GM23338 (cell line): ENCODE results near the gene ENTPD1. TPM values are rescaled to one million over a fixed set of nuclear protein-coding genes. Genes with fewer than 3 reads are reported as not detected.

ENCODE experiments used
- ATAC-seq: fragments of 200-7000 bp; cut with Tn5 transposase; 3 replicates; pipeline ENCODE4 v1.9.1; 2020
- DNase-seq: peaks from one replicate; pipeline ENCODE4 v3.0.0-alpha.2; 2015; ENCODE audit warnings: low spot score
- H2AFZ ChIP-seq: fragments of 200-600 bp; sonication (generic); 2 replicates; pipeline ENCODE4 v1.8.0; 2016; ENCODE audit warnings: antibody characterized with exemption, mild to moderate bottlenecking, moderate library complexity
- H3F3A ChIP-seq: fragments of 200-600 bp; sonication (generic); replicated peaks from 2 replicates; pipeline ENCODE4 v1.8.0; 2017; ENCODE audit warnings: antibody characterized with exemption, mixed run types, low read depth
- H3K27ac ChIP-seq: fragments of 200-600 bp; sonication (generic); 2 replicates; pipeline ENCODE4 v1.6.1; 2016; ENCODE audit warnings: low read depth
- H3K27me3 ChIP-seq: fragments of 200-600 bp; sonication (generic); 2 replicates; pipeline ENCODE4 v1.8.0; 2016; ENCODE audit warnings: mild to moderate bottlenecking, mixed run types, moderate library complexity; ENCODE audit not compliant: insufficient read depth
- H3K36me3 ChIP-seq: fragments of 200-600 bp; sonication (generic); 2 replicates; pipeline ENCODE4 v1.8.0; 2016; ENCODE audit warnings: mild to moderate bottlenecking; ENCODE audit not compliant: insufficient read depth
- H3K4me1 ChIP-seq: fragments of 200-600 bp; sonication (generic); 2 replicates; pipeline ENCODE4 v1.8.0; 2016; ENCODE audit warnings: mild to moderate bottlenecking, moderate library complexity; ENCODE audit not compliant: insufficient read depth
- H3K4me2 ChIP-seq: fragments of 200-600 bp; sonication (generic); 2 replicates; pipeline ENCODE4 v1.7.1; 2017; ENCODE audit warnings: mixed run types
- H3K4me3 ChIP-seq: fragments of 200-600 bp; sonication (generic); 2 replicates; pipeline ENCODE4 v1.6.1; 2016; ENCODE audit warnings: mixed run types
- H3K79me2 ChIP-seq: fragments of 200-600 bp; sonication (generic); replicated peaks from 2 replicates; pipeline ENCODE4 v1.8.0; 2017; ENCODE audit warnings: mild to moderate bottlenecking; ENCODE audit not compliant: insufficient read depth
- H3K9me2 ChIP-seq: fragments of 200-600 bp; sonication (generic); 2 replicates; pipeline ENCODE4 v1.8.0; 2017; ENCODE audit not compliant: insufficient read depth
- H4K20me1 ChIP-seq: fragments of 200-600 bp; sonication (generic); replicated peaks from 2 replicates; pipeline ENCODE4 v1.8.0; 2017; ENCODE audit warnings: mild to moderate bottlenecking; ENCODE audit not compliant: insufficient read depth
- H3K27ac Mint-ChIP-seq: 2 replicates; pipeline ENCODE4 v1.8.0; 2020; ENCODE audit warnings: inconsistent platforms, mild to moderate bottlenecking, moderate library complexity, mixed read lengths
- H3K27me3 Mint-ChIP-seq: 3 replicates; pipeline ENCODE4 v1.8.0; 2022; ENCODE audit warnings: low read depth, mild to moderate bottlenecking, moderate library complexity, mixed read lengths, inconsistent platforms; ENCODE audit not compliant: insufficient read depth, poor library complexity
- H3K36me3 Mint-ChIP-seq: 3 replicates; pipeline ENCODE4 v1.8.0; 2021; ENCODE audit warnings: low read depth, mild to moderate bottlenecking, inconsistent platforms, moderate library complexity, mixed read lengths
- H3K4me1 Mint-ChIP-seq: 3 replicates; pipeline ENCODE4 v1.8.0; 2020; ENCODE audit warnings: mild to moderate bottlenecking, inconsistent platforms, mixed read lengths
- H3K4me3 Mint-ChIP-seq: 3 replicates; pipeline ENCODE4 v1.8.0; 2021; ENCODE audit warnings: moderate library complexity, mild to moderate bottlenecking, inconsistent platforms, mixed read lengths
- H3K9me3 Mint-ChIP-seq: 3 replicates; pipeline ENCODE4 v1.8.0; 2020; ENCODE audit warnings: moderate library complexity, mild to moderate bottlenecking, inconsistent platforms, mixed read lengths
- EZH2 ChIP-seq: fragments of 200-600 bp; sonication (generic); IDR thresholded peaks from one replicate; pipeline ENCODE4 v1.8.0; 2017; ENCODE audit warnings: antibody characterized with exemption, mild to moderate bottlenecking, low read depth; ENCODE audit not compliant: unreplicated experiment
- EZH2phosphoT487 ChIP-seq: fragments of 200-600 bp; sonication (generic); IDR thresholded peaks from one replicate; pipeline ENCODE4 v1.8.1; 2018; ENCODE audit warnings: antibody characterized with exemption; ENCODE audit not compliant: unreplicated experiment
- JUNB ChIP-seq: IDR thresholded peaks from one replicate; pipeline ENCODE4 v1.6.1; 2016; ENCODE audit warnings: antibody characterized with exemption; ENCODE audit not compliant: unreplicated experiment
- NANOG ChIP-seq: IDR thresholded peaks from 2 replicates; pipeline ENCODE4 v1.6.1; 2016; ENCODE audit warnings: antibody characterized with exemption, borderline replicate concordance
- POLR2AphosphoS5 ChIP-seq: IDR thresholded peaks from 2 replicates; pipeline ENCODE4 v1.6.1; 2016; ENCODE audit warnings: antibody characterized with exemption, low read depth
- REST ChIP-seq: IDR thresholded peaks from one replicate; pipeline ENCODE4 v1.6.1; 2018; ENCODE audit warnings: antibody characterized with exemption; ENCODE audit not compliant: unreplicated experiment
- STAT1 ChIP-seq: IDR thresholded peaks from one replicate; pipeline ENCODE4 v1.6.1; 2016; ENCODE audit warnings: antibody characterized with exemption; ENCODE audit not compliant: unreplicated experiment
- ZNF114 ChIP-seq: fragments of 250-450 bp; sonication (Bioruptor Pico); IDR thresholded peaks from 2 replicates; pipeline ENCODE4 v1.5.0; 2020; ENCODE audit warnings: mild to moderate bottlenecking, moderate library complexity
- ZNF331 ChIP-seq: fragments of 250-450 bp; sonication (Bioruptor Pico); IDR thresholded peaks from 2 replicates; pipeline ENCODE4 v1.5.0; 2020; ENCODE audit warnings: low read depth, mild to moderate bottlenecking, moderate library complexity
- polyA plus RNA-seq: library from polyadenylated mRNA; unstranded; fragments of >200 nt; fragmentation: Nextera tagmentation; extraction: Ambion mirVana; gene quantifications from 2 replicates; pipeline ENCODE4 v1.2.1, GENCODE V29; 2016
- total RNA-seq: library from RNA; depleted of rRNA; stranded (reverse); fragments of >200 nt; shearing (Covaris generic); gene quantifications from 2 replicates; pipeline ENCODE4 v1.2.3, GENCODE V29; 2014
- TF ChIP-seq, protein P1 (sequence below): fragments of 250-450 bp; sonication (Bioruptor Pico); IDR thresholded peaks from 2 replicates; pipeline ENCODE4 v1.5.0; 2020; ENCODE audit warnings: mild to moderate bottlenecking, moderate library complexity
- TF ChIP-seq, protein P2 (sequence below), 2 experiments: fragments of 200-600 bp in 1 of 2; sonication (generic) in 1 of 2; conservative IDR thresholded peaks; 2 replicates each; pipeline versions ENCODE4 v1.5.1 to v1.6.1; 2016 to 2017; ENCODE audit warnings: antibody characterized with exemption in 2 of 2, low read depth in 2 of 2, mild to moderate bottlenecking in 2 of 2, moderate library complexity in 1 of 2
- TF ChIP-seq, protein P3 (sequence below): IDR thresholded peaks from 2 replicates; pipeline ENCODE4 v1.6.1; 2016; ENCODE audit warnings: antibody characterized with exemption

Gene ENTPD1
- total and polyA plus RNA-seq, 2 experiments from 2014 or later: 2.3 to 3.6 TPM

DNA sequence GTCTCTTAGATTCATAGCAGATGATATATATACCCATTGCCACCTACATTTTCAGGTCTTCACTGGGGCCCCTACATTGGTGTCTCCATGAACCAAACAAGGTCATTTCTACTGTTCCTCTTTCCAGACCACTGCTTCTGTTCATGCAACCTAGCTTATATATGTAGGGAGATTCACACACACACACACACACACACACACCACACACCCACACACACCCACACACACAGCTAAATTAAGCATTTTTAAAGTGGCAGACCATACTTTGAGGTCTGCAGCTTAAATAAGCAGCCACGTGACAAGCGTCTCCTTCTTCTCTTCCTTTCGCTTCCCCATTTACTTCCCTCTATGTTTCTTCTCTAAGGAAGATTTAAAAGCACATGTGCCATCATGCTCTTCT, 81.8 kb downstream of the ENTPD1 start (continued):
- TF ChIP-seq, protein P1, sequence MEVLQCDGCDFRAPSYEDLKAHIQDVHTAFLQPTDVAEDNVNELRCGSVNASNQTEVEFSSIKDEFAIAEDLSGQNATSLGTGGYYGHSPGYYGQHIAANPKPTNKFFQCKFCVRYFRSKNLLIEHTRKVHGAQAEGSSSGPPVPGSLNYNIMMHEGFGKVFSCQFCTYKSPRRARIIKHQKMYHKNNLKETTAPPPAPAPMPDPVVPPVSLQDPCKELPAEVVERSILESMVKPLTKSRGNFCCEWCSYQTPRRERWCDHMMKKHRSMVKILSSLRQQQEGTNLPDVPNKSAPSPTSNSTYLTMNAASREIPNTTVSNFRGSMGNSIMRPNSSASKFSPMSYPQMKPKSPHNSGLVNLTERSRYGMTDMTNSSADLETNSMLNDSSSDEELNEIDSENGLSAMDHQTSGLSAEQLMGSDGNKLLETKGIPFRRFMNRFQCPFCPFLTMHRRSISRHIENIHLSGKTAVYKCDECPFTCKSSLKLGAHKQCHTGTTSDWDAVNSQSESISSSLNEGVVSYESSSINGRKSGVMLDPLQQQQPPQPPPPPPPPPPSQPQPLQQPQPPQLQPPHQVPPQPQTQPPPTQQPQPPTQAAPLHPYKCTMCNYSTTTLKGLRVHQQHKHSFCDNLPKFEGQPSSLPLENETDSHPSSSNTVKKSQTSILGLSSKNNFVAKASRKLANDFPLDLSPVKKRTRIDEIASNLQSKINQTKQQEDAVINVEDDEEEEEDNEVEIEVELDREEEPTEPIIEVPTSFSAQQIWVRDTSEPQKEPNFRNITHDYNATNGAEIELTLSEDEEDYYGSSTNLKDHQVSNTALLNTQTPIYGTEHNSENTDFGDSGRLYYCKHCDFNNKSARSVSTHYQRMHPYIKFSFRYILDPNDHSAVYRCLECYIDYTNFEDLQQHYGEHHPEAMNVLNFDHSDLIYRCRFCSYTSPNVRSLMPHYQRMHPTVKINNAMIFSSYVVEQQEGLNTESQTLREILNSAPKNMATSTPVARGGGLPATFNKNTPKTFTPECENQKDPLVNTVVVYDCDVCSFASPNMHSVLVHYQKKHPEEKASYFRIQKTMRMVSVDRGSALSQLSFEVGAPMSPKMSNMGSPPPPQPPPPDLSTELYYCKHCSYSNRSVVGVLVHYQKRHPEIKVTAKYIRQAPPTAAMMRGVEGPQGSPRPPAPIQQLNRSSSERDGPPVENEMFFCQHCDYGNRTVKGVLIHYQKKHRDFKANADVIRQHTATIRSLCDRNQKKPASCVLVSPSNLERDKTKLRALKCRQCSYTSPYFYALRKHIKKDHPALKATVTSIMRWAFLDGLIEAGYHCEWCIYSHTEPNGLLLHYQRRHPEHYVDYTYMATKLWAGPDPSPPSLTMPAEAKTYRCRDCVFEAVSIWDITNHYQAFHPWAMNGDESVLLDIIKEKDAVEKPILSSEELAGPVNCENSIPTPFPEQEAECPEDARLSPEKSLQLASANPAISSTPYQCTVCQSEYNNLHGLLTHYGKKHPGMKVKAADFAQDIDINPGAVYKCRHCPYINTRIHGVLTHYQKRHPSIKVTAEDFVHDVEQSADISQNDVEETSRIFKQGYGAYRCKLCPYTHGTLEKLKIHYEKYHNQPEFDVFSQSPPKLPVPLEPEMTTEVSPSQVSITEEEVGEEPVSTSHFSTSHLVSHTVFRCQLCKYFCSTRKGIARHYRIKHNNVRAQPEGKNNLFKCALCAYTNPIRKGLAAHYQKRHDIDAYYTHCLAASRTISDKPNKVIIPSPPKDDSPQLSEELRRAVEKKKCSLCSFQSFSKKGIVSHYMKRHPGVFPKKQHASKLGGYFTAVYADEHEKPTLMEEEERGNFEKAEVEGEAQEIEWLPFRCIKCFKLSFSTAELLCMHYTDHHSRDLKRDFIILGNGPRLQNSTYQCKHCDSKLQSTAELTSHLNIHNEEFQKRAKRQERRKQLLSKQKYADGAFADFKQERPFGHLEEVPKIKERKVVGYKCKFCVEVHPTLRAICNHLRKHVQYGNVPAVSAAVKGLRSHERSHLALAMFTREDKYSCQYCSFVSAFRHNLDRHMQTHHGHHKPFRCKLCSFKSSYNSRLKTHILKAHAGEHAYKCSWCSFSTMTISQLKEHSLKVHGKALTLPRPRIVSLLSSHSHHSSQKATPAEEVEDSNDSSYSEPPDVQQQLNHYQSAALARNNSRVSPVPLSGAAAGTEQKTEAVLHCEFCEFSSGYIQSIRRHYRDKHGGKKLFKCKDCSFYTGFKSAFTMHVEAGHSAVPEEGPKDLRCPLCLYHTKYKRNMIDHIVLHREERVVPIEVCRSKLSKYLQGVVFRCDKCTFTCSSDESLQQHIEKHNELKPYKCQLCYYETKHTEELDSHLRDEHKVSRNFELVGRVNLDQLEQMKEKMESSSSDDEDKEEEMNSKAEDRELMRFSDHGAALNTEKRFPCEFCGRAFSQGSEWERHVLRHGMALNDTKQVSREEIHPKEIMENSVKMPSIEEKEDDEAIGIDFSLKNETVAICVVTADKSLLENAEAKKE (CRISPR knock-in tag): no peak
- TF ChIP-seq, protein P2, sequence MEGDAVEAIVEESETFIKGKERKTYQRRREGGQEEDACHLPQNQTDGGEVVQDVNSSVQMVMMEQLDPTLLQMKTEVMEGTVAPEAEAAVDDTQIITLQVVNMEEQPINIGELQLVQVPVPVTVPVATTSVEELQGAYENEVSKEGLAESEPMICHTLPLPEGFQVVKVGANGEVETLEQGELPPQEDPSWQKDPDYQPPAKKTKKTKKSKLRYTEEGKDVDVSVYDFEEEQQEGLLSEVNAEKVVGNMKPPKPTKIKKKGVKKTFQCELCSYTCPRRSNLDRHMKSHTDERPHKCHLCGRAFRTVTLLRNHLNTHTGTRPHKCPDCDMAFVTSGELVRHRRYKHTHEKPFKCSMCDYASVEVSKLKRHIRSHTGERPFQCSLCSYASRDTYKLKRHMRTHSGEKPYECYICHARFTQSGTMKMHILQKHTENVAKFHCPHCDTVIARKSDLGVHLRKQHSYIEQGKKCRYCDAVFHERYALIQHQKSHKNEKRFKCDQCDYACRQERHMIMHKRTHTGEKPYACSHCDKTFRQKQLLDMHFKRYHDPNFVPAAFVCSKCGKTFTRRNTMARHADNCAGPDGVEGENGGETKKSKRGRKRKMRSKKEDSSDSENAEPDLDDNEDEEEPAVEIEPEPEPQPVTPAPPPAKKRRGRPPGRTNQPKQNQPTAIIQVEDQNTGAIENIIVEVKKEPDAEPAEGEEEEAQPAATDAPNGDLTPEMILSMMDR (conservative IDR thresholded peaks at IDR 0.05; ENCODE audit: low read depth in 2 of 2): no peak
- TF ChIP-seq ZNF114 (CRISPR knock-in tag) (no peak), EZH2 (no peak), JUNB (no peak), EZH2phosphoT487 (no peak)

GRCh38 chr10:95840121-95840520, 84.2 kb downstream of the ENTPD1 start:
- Histone ChIP-seq H3K4me3 (no peak overlapping the region), H3K4me2 (no peak overlapping the region), H4K20me1 (no peaks in the 10 kb centered on the region), H3K4me1 (no peaks in the 10 kb centered on the region), H3K27me3 (no peaks in the 10 kb centered on the region), H3K36me3 (no peaks in the 10 kb centered on the region), H2AFZ (no peak overlapping the region), H3K79me2 (no peaks in the 10 kb centered on the region), H3F3A (no peaks in the 10 kb centered on the region), H3K9me2 (no peaks in the 10 kb centered on the region), H3K27ac (no peak overlapping the region)
- Mint-ChIP-seq H3K4me1 (peaks cover 12% of the 10 kb centered on the region; the same call in 2 of the 3 replicates), H3K9me3 (no peaks in the 10 kb centered on the region), H3K27me3 (no peaks in the 10 kb centered on the region), H3K4me3 (no peak overlapping the region), H3K27ac (no peak overlapping the region), H3K36me3 (no peaks in the 10 kb centered on the region)
- ATAC-seq (no peak), DNase-seq (no peak)
- no peak for TF ChIP-seq EZH2
- TF ChIP-seq ZNF331 (CRISPR knock-in tag): no peak
- TF ChIP-seq, protein P3, sequence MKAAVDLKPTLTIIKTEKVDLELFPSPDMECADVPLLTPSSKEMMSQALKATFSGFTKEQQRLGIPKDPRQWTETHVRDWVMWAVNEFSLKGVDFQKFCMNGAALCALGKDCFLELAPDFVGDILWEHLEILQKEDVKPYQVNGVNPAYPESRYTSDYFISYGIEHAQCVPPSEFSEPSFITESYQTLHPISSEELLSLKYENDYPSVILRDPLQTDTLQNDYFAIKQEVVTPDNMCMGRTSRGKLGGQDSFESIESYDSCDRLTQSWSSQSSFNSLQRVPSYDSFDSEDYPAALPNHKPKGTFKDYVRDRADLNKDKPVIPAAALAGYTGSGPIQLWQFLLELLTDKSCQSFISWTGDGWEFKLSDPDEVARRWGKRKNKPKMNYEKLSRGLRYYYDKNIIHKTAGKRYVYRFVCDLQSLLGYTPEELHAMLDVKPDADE: no peak
- TF ChIP-seq NANOG: no peak
- TF ChIP-seq REST: no peak
- no peak for TF ChIP-seq EZH2phosphoT487
- no peak for TF ChIP-seq STAT1
- TF ChIP-seq POLR2AphosphoS5: no peak
- no peak for TF ChIP-seq JUNB
